Occipital lobe (tissue), 2 donors: ENCODE results near the gene JAKMIP3. TPM values are rescaled to one million over a fixed set of nuclear protein-coding genes. Genes with fewer than 3 reads are reported as not detected.
A peak's percentile ranks its signal among the peaks of the same experiment; 100 is the strongest.

Source experiments
- DNase-seq: peaks from one replicate; lab custom pipeline; 2025; lab: John Stamatoyannopoulos, UW
- total RNA-seq: library from RNA; depleted of rRNA; stranded (reverse); fragments of >200 nt; gene quantifications from one replicate; pipeline ENCODE4 v1.2.3, GENCODE V29; 2014

JAKMIP3 gene
- 4.8 TPM for total RNA-seq

- peak; percentile 78 for DNase-seq
Observed at GRCh38 chr10:132065491-132066105, at the start of gene JAKMIP3. Gene JAKMIP3 (plus strand): TSS chr10:132065946. CDS start chr10:132104809, 38,863 bp downstream.

GRCh38 chr10:132016514-132016913 is 49.2 kb upstream of the JAKMIP3 start:
- no peak for DNase-seq

GRCh38 chr10:132018446-132018845 is 47.3 kb upstream of the JAKMIP3 start:
- no peak for DNase-seq

GRCh38 chr10:132019366-132019765 is 46.4 kb upstream of the JAKMIP3 start:
- DNase-seq = no peak

GRCh38 chr10:132020456-132020855 is 45.3 kb upstream of the JAKMIP3 start:
- DNase-seq = no peak

- DNase-seq = no peak
Observed at GRCh38 chr10:132021046-132021445, 44.7 kb upstream of the JAKMIP3 start.

- no peak for DNase-seq
Observed at GRCh38 chr10:132021504-132022143, 44.1 kb upstream of the JAKMIP3 start.

GRCh38 chr10:132022241-132022640 is 43.5 kb upstream of the JAKMIP3 start:
- no peak for DNase-seq

GRCh38 chr10:132023092-132023811 is 42.5 kb upstream of the JAKMIP3 start:
- DNase-seq = peak; percentile 83

GRCh38 chr10:132027423-132027983 is 38.2 kb upstream of the JAKMIP3 start:
- DNase-seq = no peak

- DNase-seq = no peak
Observed at GRCh38 chr10:132028706-132029105, 37.0 kb upstream of the JAKMIP3 start.

- DNase-seq = no peak
Observed at GRCh38 chr10:132030898-132031463, 34.8 kb upstream of the JAKMIP3 start.

GRCh38 chr10:132033632-132034031 is 32.1 kb upstream of the JAKMIP3 start:
- DNase-seq = no peak

- no peak for DNase-seq
Observed at GRCh38 chr10:132035476-132035875, 30.3 kb upstream of the JAKMIP3 start.

- DNase-seq = peak; percentile 37
Observed at GRCh38 chr10:132036153-132036886, 29.4 kb upstream of the JAKMIP3 start.

GRCh38 chr10:132036887-132037675 is 28.7 kb upstream of the JAKMIP3 start:
- DNase-seq = peak; percentile 57

- DNase-seq = no peak
Observed at GRCh38 chr10:132037676-132037975, 28.1 kb upstream of the JAKMIP3 start.

GRCh38 chr10:132039371-132039770 is 26.4 kb upstream of the JAKMIP3 start:
- DNase-seq = no peak

- no peak for DNase-seq
Observed at GRCh38 chr10:132040046-132040445, 25.7 kb upstream of the JAKMIP3 start.

GRCh38 chr10:132041340-132041739 is 24.4 kb upstream of the JAKMIP3 start:
- no peak for DNase-seq
